ENCODE measurements around the gene SMIM10L1.

Gene SMIM10L1

GRCh38 chr12:11202811-11203210, 31.8 kb downstream of the SMIM10L1 start:
- DNase-seq = no peak

- DNase-seq = no peak
Observed at GRCh38 chr12:11204173-11204572, 33.2 kb downstream of the SMIM10L1 start.

- DNase-seq = no peak
Observed at GRCh38 chr12:11209113-11209512, 38.1 kb downstream of the SMIM10L1 start.

Data from GF-D8 (cell line).